ENCODE results near the gene TPRX1.

DNA sequence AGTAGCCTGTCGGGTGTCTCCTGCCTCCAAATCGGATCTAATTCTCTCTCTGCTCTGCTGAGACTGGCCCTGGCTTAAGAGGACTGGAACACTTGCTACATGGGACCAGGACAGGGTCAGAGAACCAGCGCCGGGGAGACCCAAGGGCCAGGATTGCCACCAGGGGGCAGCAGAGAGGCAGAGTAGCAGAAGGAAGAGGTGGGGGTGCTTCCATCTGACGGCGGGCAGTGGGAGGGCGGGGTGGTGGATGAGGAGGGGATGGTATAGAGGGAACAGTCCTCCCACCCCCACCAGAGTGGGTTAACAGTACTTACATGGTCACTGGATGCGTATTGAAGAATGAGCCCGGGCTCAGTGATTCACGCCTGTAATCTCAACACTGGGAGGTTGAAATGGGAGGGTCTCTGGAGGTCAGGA lies 13.9 kb downstream of the TPRX1 start:
- TF ChIP-seq, protein P1, sequence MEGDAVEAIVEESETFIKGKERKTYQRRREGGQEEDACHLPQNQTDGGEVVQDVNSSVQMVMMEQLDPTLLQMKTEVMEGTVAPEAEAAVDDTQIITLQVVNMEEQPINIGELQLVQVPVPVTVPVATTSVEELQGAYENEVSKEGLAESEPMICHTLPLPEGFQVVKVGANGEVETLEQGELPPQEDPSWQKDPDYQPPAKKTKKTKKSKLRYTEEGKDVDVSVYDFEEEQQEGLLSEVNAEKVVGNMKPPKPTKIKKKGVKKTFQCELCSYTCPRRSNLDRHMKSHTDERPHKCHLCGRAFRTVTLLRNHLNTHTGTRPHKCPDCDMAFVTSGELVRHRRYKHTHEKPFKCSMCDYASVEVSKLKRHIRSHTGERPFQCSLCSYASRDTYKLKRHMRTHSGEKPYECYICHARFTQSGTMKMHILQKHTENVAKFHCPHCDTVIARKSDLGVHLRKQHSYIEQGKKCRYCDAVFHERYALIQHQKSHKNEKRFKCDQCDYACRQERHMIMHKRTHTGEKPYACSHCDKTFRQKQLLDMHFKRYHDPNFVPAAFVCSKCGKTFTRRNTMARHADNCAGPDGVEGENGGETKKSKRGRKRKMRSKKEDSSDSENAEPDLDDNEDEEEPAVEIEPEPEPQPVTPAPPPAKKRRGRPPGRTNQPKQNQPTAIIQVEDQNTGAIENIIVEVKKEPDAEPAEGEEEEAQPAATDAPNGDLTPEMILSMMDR (IDR thresholded peaks at IDR 0.05): peak; percentile 80
- no peak for TF ChIP-seq EZH2 (IDR thresholded peaks at IDR 0.05; ENCODE audit: borderline replicate concordance, insufficient read depth, low read depth, low read length, poor library complexity, severe bottlenecking)

Measured in B cell (primary cell).